ENCODE results near the gene FXN.

DNA sequence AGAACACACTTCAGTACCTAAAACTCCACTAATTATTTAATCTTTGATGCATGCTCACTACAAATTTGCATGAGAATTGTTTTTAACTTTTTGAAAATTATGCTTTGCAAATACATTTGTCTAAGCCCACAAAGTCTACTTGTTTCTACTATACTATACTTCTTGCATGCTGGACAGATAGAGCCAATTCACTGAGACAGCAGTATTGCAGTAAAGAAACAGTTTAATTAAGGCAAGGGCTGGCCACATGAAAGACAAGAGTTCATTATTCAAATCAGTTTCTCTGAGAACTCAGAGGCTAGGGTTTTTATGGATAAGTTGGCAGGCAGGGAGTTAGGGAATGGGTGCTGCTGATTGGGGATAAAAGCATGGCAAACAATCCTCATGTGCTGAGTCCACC, 6.0 kb upstream of the FXN start:
- TF ChIP-seq, protein P1, sequence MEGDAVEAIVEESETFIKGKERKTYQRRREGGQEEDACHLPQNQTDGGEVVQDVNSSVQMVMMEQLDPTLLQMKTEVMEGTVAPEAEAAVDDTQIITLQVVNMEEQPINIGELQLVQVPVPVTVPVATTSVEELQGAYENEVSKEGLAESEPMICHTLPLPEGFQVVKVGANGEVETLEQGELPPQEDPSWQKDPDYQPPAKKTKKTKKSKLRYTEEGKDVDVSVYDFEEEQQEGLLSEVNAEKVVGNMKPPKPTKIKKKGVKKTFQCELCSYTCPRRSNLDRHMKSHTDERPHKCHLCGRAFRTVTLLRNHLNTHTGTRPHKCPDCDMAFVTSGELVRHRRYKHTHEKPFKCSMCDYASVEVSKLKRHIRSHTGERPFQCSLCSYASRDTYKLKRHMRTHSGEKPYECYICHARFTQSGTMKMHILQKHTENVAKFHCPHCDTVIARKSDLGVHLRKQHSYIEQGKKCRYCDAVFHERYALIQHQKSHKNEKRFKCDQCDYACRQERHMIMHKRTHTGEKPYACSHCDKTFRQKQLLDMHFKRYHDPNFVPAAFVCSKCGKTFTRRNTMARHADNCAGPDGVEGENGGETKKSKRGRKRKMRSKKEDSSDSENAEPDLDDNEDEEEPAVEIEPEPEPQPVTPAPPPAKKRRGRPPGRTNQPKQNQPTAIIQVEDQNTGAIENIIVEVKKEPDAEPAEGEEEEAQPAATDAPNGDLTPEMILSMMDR (IDR thresholded peaks at IDR 0.05), result no peak
- TF ChIP-seq POLR2A (IDR thresholded peaks at IDR 0.05), result no peak

All from esophagus squamous epithelium (tissue), 4 donors.